IMR-90 (cell line): ENCODE results near the gene HSPA6. TPM values are rescaled to one million over a fixed set of nuclear protein-coding genes. Genes with fewer than 3 reads are reported as not detected.
"Not testable (repeated sequence)": the region's sequence is repeated elsewhere in the genome, so short reads cannot be mapped to it uniquely, and the experiment has no call there.

ENCODE experiments used
- ATAC-seq: fragments of 200-7000 bp; cut with Tn5 transposase; 2 replicates; pipeline ENCODE4 v1.9.1; 2020; ENCODE audit warnings: low read depth, mild to moderate bottlenecking, moderate library complexity
- BruUV-seq: library from RNA; stranded (reverse); fragments of 400-500 nt; replicated peaks from 2 replicates; lab custom pipeline; 2021; lab: Mats Ljungman, UMichigan
- CTCF ChIA-PET: fragments of 300-600 bp; formaldehyde crosslinking; extraction: SDS; loops from one replicate; lab custom pipeline; 2021; ENCODE audit warnings: antibody characterized with exemption; lab: Yijun Ruan, JAX
- POLR2A ChIA-PET: fragments of 300-600 bp; sonication (Branson Sonifier 250); formaldehyde crosslinking; loops from one replicate; lab custom pipeline; 2022; ENCODE audit warnings: antibody characterized with exemption; ENCODE audit not compliant: unreplicated experiment; lab: Charles Lee
- DNase-seq: peaks from one replicate; pipeline ENCODE4 v3.0.0; 2013
- H2AFZ ChIP-seq: replicated peaks from 2 replicates; pipeline ENCODE3; 2013; ENCODE audit warnings: low read length, mild to moderate bottlenecking; ENCODE audit not compliant: poor library complexity
- H2AK5ac ChIP-seq: 2 replicates; pipeline ENCODE4 v1.6.1; 2013; ENCODE audit warnings: low read depth, low read length, inconsistent platforms
- H2AK9ac ChIP-seq: replicated peaks from 2 replicates; pipeline ENCODE3; 2013; ENCODE audit warnings: mild to moderate bottlenecking, low read depth, low read length, moderate library complexity; ENCODE audit not compliant: poor library complexity
- H2BK120ac ChIP-seq: 2 replicates; pipeline ENCODE4 v1.6.1; 2013; ENCODE audit warnings: low read depth, low read length, inconsistent platforms
- H2BK15ac ChIP-seq: 3 replicates; pipeline ENCODE4 v1.6.1; 2013; ENCODE audit warnings: low read depth, low read length, inconsistent platforms
- H2BK20ac ChIP-seq: 2 replicates; pipeline ENCODE4 v1.6.1; 2013; ENCODE audit warnings: low read depth, mild to moderate bottlenecking, inconsistent platforms, low read length, moderate library complexity
- H2BK5ac ChIP-seq: 2 replicates; pipeline ENCODE4 v1.6.1; 2013; ENCODE audit warnings: mild to moderate bottlenecking, low read depth, low read length, inconsistent platforms; ENCODE audit not compliant: poor library complexity, severe bottlenecking
- H3K14ac ChIP-seq: replicated peaks from 2 replicates; pipeline ENCODE4 v1.6.1; 2013; ENCODE audit warnings: low read depth, low read length, inconsistent platforms
- H3K18ac ChIP-seq: 2 replicates; pipeline ENCODE4 v1.6.1; 2013; ENCODE audit warnings: low read depth, low read length, control low read depth
- H3K23ac ChIP-seq: 2 replicates; pipeline ENCODE4 v1.6.1; 2013; ENCODE audit warnings: low read depth, low read length, inconsistent platforms
- H3K27ac ChIP-seq: 2 replicates; pipeline ENCODE4 v1.5.1; 2013; ENCODE audit warnings: mild to moderate bottlenecking, control low read depth, low read length; ENCODE audit not compliant: insufficient read depth
- H3K27me3 ChIP-seq: 2 replicates; pipeline ENCODE4 v1.6.1; 2013; ENCODE audit warnings: low read length; ENCODE audit not compliant: control insufficient read depth, insufficient read depth
- H3K36me3 ChIP-seq: 2 replicates; pipeline ENCODE4 v1.6.1; 2013; ENCODE audit warnings: low read length, mixed read lengths; ENCODE audit not compliant: control insufficient read depth, insufficient read depth
- H3K4ac ChIP-seq: 2 replicates; pipeline ENCODE4 v1.6.1; 2013; ENCODE audit warnings: low read depth, low read length, inconsistent platforms
- H3K4me1 ChIP-seq: 2 replicates; pipeline ENCODE4 v1.6.1; 2013; ENCODE audit warnings: low read length, mixed read lengths; ENCODE audit not compliant: control insufficient read depth, insufficient read depth
- H3K4me2 ChIP-seq: 2 replicates; pipeline ENCODE4 v1.6.1; 2013; ENCODE audit warnings: low read depth, mild to moderate bottlenecking, control low read depth, low read length, moderate library complexity
- H3K4me3 ChIP-seq: 2 replicates; pipeline ENCODE4 v1.5.1; 2013; ENCODE audit warnings: low read depth, mild to moderate bottlenecking, control low read depth, low read length, moderate library complexity; ENCODE audit not compliant: insufficient read depth
- H3K56ac ChIP-seq: 2 replicates; pipeline ENCODE4 v1.6.1; 2013; ENCODE audit warnings: low read length, inconsistent platforms; ENCODE audit not compliant: insufficient read depth; ENCODE audit errors: extremely low read depth
- H3K79me1 ChIP-seq, 2 experiments: 2 replicates each; pipeline ENCODE4 v1.6.1; 2013; ENCODE audit warnings: low read length in 2 of 2, inconsistent platforms in 1 of 2, low read depth in 1 of 2
- H3K9ac ChIP-seq: 2 replicates; pipeline ENCODE4 v1.6.1; 2013; ENCODE audit warnings: low read depth, low read length, control low read depth
- H3K9me1 ChIP-seq: 2 replicates; pipeline ENCODE4 v1.6.1; 2013; ENCODE audit warnings: low read length, inconsistent platforms; ENCODE audit not compliant: insufficient read depth
- H3K9me3 ChIP-seq: 2 replicates; pipeline ENCODE4 v1.6.1; 2013; ENCODE audit warnings: low read length; ENCODE audit not compliant: control insufficient read depth, insufficient read depth
- H4K20me1 ChIP-seq: 2 replicates; pipeline ENCODE4 v1.6.1; 2013; ENCODE audit warnings: low read length, inconsistent platforms; ENCODE audit not compliant: insufficient read depth
- H4K5ac ChIP-seq: 2 replicates; pipeline ENCODE4 v1.6.1; 2013; ENCODE audit warnings: mild to moderate bottlenecking, low read depth, low read length, control low read depth
- H4K8ac ChIP-seq, 2 experiments: 2 replicates each; pipeline ENCODE4 v1.6.1; 2013; ENCODE audit warnings: low read depth in 2 of 2, low read length in 2 of 2, control low read depth in 1 of 2, inconsistent platforms in 1 of 2
- H4K91ac ChIP-seq: 2 replicates; pipeline ENCODE4 v1.6.1; 2013; ENCODE audit warnings: low read depth, low read length, inconsistent platforms; ENCODE audit not compliant: insufficient read depth
- WGBS, 2 experiments: methylation state at CpG; one replicate each; pipeline versions ENCODE4 v1.1.5 to v1.1.7; 2013; ENCODE audit warnings: missing lambda C conversion rate in 2 of 2; ENCODE audit not compliant: insufficient read length in 1 of 2; ENCODE audit errors: extremely low coverage in 2 of 2; 5-methylcytosine and 5-hydroxymethylcytosine counted together
- dilution Hi-C: fragments of 300-500 bp; cut with HindIII; formaldehyde crosslinking; loops from one replicate; pipeline ENCODE4 v1.14.3; 2018; ENCODE audit warnings: low sequenced_read_pairs; ENCODE audit not compliant: unreplicated experiment
- in situ Hi-C: fragments of 300-500 bp; cut with MboI; formaldehyde crosslinking; loops from 3 replicates; pipeline ENCODE4 v1.14.3; 2019; ENCODE audit warnings: low sequenced_read_pairs, inconsistent platforms, mixed read lengths
- intact Hi-C: fragments of 100-400 bp; cut with micrococcal nuclease; formaldehyde crosslinking; loops from 2 replicates; pipeline ENCODE4 v1.10.0; 2022
- polyA plus RNA-seq, 3 experiments: library from polyadenylated mRNA; depleted of rRNA; stranded (reverse); fragments of >200 nt; gene quantifications; 2 replicates each; pipeline ENCODE4 v1.2.3, GENCODE V29; 2012; ENCODE audit warnings: low replicate concordance in 1 of 3
- total RNA-seq: library from RNA; depleted of rRNA; stranded (reverse); fragments of >200 nt; gene quantifications from 2 replicates; pipeline ENCODE4 v1.2.3, GENCODE V29; 2012

The HSPA6 gene
- total and polyA plus RNA-seq, 2 of the 4 experiments (the other 2 are of a cell fraction): 0.54 to 0.67 TPM

- H4K20me1 ChIP-seq, CTCF ChIA-PET, dilution Hi-C loops, H2BK5ac ChIP-seq, H3K18ac ChIP-seq, H2BK20ac ChIP-seq, H3K4ac ChIP-seq, BruUV-seq, H3K36me3 ChIP-seq, H3K79me1 ChIP-seq, H4K5ac ChIP-seq, H3K27ac ChIP-seq, POLR2A ChIA-PET, H3K23ac ChIP-seq, ATAC-seq, H3K9me1 ChIP-seq, H2AK5ac ChIP-seq, H3K56ac ChIP-seq, H3K4me2 ChIP-seq, H4K8ac ChIP-seq, H3K27me3 ChIP-seq, H2BK15ac ChIP-seq, H3K14ac ChIP-seq, DNase-seq, H3K9ac ChIP-seq, H2AK9ac ChIP-seq, H2BK120ac ChIP-seq, H2AFZ ChIP-seq, H4K91ac ChIP-seq, H3K4me3 ChIP-seq, H3K4me1 ChIP-seq, H3K9me3 ChIP-seq: not testable (repeated sequence)
- 89% methylated on average over 3 of the region's 10 CpGs; no CpG with 5 or more reads in 1 of the 2 experiments for WGBS, 2 experiments
- in situ Hi-C loops: loop anchor here (10.0 kb wide), 1 partner anchor 194 kb away; no protein-coding TSS in a partner anchor
- intact Hi-C loops: loop anchor here (1.0 kb wide), 1 partner anchor 8 kb away; no protein-coding TSS in a partner anchor
Measured at GRCh38 chr1:161540570-161540960, 16.2 kb downstream of the HSPA6 start.

- H3K27ac ChIP-seq, H2BK20ac ChIP-seq, H2AK9ac ChIP-seq, H2AFZ ChIP-seq, H3K4me2 ChIP-seq, DNase-seq, dilution Hi-C loops, H2BK5ac ChIP-seq, H3K18ac ChIP-seq, H3K36me3 ChIP-seq, H2BK120ac ChIP-seq, H3K4ac ChIP-seq, H3K27me3 ChIP-seq, H3K14ac ChIP-seq, ATAC-seq, H4K8ac ChIP-seq, H3K9me1 ChIP-seq, H3K9me3 ChIP-seq, H3K79me1 ChIP-seq, H3K4me3 ChIP-seq, H4K20me1 ChIP-seq, H3K56ac ChIP-seq, H3K23ac ChIP-seq, BruUV-seq, intact Hi-C loops, H2AK5ac ChIP-seq, H3K9ac ChIP-seq, H4K5ac ChIP-seq, H4K91ac ChIP-seq, CTCF ChIA-PET, POLR2A ChIA-PET, H2BK15ac ChIP-seq, H3K4me1 ChIP-seq: not testable (repeated sequence)
- in situ Hi-C loops: loop anchor here (10.0 kb wide), 1 partner anchor 193 kb away; no protein-coding TSS in a partner anchor
- WGBS, 2 experiments: no CpG with 5 or more reads among the region's 5 CpGs
Measured at GRCh38 chr1:161542091-161542559, 17.8 kb downstream of the HSPA6 start.
